GM12864 (cell line): ENCODE results near the gene IGSF21.

Experiments
- DNase-seq: peaks from one replicate; pipeline ENCODE4 v3.0.0-alpha.2; 2011; ENCODE audit warnings: low read depth
- H3K4me3 ChIP-seq: 2 replicates; pipeline ENCODE4 v1.5.1; 2011; ENCODE audit warnings: mild to moderate bottlenecking, low read depth, low read length, control low read depth
- TF ChIP-seq, protein P1 (sequence below): IDR thresholded peaks from 2 replicates; pipeline ENCODE4 v1.5.1; 2011; ENCODE audit warnings: low read depth, mild to moderate bottlenecking, moderate library complexity, low read length, control low read depth, inconsistent platforms; ENCODE audit errors: missing control alignments

Gene IGSF21

GRCh38 chr1:18256282-18257235 lies 149.0 kb downstream of the IGSF21 start:
- TF ChIP-seq, protein P1, sequence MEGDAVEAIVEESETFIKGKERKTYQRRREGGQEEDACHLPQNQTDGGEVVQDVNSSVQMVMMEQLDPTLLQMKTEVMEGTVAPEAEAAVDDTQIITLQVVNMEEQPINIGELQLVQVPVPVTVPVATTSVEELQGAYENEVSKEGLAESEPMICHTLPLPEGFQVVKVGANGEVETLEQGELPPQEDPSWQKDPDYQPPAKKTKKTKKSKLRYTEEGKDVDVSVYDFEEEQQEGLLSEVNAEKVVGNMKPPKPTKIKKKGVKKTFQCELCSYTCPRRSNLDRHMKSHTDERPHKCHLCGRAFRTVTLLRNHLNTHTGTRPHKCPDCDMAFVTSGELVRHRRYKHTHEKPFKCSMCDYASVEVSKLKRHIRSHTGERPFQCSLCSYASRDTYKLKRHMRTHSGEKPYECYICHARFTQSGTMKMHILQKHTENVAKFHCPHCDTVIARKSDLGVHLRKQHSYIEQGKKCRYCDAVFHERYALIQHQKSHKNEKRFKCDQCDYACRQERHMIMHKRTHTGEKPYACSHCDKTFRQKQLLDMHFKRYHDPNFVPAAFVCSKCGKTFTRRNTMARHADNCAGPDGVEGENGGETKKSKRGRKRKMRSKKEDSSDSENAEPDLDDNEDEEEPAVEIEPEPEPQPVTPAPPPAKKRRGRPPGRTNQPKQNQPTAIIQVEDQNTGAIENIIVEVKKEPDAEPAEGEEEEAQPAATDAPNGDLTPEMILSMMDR, result no peak
- DNase-seq, result no peak
- no peak overlapping the region for H3K4me3 ChIP-seq

GRCh38 chr1:18257778-18258177 lies 150.2 kb downstream of the IGSF21 start:
- no peak for DNase-seq
- TF ChIP-seq, protein P1, result no peak
- no peak overlapping the region for H3K4me3 ChIP-seq

DNA sequence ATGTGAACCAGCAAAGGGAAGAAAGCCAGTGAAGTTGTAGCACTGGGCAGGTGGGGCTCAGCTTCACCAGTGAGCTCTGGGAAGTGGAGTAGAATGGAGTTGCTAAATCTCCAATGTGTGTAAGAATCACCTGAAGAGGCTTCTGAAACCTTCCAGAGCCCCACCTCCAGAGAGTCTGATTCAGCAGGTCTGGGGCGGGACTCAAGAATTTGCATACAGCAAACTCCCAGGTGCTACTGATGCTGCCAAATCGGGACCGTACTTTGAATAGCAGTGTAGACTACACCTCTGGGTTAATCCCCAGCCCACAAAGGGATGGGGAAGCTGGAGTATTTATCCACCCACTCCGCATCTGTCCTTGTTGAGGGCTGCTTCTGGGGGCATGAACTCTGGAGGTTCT lies 154.3 kb downstream of the IGSF21 start:
- no peak overlapping the region for H3K4me3 ChIP-seq
- TF ChIP-seq, protein P1, result no peak
- DNase-seq, result no peak

DNA sequence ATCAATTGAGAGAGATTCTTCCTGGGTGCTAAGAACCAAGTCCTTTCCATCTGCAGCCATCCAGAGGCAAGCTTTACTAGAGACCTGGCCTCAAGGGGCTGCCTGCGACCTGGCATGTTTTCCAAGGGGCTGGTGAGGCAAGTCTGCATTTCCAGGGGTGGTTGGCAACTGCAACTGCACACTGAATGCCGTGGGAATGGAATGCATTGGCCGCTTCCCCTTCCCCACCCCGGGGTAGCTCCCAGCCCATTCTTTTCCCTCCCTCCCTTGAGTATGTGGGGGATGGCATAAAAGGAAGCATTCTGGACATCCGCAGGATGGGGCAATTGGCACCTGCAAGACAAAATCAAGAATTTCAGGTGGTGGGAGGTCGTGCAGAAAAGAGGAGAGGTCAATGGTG lies 155.1 kb downstream of the IGSF21 start:
- H3K4me3 ChIP-seq, result no peak overlapping the region
- TF ChIP-seq, protein P1, result no peak
- no peak for DNase-seq

GRCh38 chr1:18263547-18264120 lies 156.0 kb downstream of the IGSF21 start:
- TF ChIP-seq, protein P1, result no peak
- no peak for DNase-seq
- H3K4me3 ChIP-seq, result no peak overlapping the region

GRCh38 chr1:18264450-18265039 lies 156.9 kb downstream of the IGSF21 start:
- H3K4me3 ChIP-seq, result no peak overlapping the region
- TF ChIP-seq, protein P1, result no peak
- no peak for DNase-seq
